DLD1 (cell line): ENCODE data around the gene KIF4B.

Experiments used
- in situ Hi-C: cut with HindIII; loops from 2 replicates; pipeline ENCODE4 v1.10.0; 2017; ENCODE audit warnings: low sequenced_read_pairs

The KIF4B gene

GRCh38 chr5:155050384-155051019, 36.9 kb downstream of the KIF4B start:
- in situ Hi-C loops, result no loop called here

DNA sequence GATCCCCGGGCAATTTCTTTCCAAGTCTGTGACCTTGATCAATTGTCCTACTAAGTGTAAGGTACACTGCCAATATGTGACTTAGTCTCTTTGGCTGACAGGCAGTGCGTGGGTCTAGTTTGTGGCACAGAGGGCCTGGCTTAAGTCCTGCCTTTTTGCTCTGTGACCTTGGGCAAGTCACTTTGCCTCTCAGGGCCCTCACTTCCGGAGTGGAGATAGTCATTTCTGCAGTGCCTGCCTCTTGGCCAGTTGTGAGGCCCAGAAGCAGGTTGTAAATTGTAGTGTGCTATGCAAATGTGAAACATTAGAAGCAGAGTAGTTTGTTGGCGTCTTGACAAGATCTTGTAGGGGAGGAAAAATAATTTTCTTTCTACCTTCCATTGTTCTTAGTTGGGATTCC, 39.0 kb downstream of the KIF4B start:
- in situ Hi-C loops, result no loop called here

DNA sequence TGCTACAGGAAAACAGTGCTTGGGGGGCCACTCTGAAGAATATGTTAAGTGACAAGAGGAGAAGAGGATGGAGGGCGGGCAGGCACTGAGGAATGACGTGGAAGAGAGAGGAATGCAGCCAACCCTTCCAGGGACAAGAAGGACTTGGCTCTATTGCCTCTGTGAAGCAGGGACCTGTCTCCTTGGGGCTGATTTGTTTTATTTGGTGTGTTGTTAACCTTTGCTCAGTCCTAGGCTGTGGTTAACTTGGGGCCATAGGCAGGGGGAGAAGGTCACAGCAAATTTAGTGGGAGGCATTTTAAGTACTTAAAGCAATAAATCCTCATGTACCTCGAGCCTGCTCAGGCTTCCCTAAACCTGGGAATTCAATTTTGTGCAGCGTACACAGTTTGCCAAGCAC, 39.9 kb downstream of the KIF4B start:
- in situ Hi-C loops, result no loop called here

GRCh38 chr5:155056644-155057269, 43.2 kb downstream of the KIF4B start:
- in situ Hi-C loops, result no loop called here

- in situ Hi-C loops, result no loop called here
Measured at GRCh38 chr5:155057626-155058025, 44.1 kb downstream of the KIF4B start.

DNA sequence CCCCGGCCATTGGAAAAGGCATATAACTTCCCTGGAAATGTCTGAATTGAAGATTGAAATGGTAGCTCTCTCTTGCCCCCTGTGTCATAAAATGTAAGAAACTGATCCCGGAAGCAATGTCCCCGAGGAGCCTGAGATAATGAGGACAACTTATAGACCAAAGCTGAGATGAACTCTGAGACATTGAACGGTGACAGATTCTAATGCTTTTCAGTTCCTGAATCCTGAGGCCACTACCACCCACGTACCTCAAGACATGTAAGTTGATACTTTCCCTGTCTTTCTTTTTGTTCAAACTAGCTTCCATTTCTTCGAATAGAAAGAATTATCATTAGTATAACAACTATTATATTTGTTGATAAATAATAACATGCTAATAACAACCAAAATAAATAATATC, 51.0 kb downstream of the KIF4B start:
- in situ Hi-C loops, result no loop called here

DNA sequence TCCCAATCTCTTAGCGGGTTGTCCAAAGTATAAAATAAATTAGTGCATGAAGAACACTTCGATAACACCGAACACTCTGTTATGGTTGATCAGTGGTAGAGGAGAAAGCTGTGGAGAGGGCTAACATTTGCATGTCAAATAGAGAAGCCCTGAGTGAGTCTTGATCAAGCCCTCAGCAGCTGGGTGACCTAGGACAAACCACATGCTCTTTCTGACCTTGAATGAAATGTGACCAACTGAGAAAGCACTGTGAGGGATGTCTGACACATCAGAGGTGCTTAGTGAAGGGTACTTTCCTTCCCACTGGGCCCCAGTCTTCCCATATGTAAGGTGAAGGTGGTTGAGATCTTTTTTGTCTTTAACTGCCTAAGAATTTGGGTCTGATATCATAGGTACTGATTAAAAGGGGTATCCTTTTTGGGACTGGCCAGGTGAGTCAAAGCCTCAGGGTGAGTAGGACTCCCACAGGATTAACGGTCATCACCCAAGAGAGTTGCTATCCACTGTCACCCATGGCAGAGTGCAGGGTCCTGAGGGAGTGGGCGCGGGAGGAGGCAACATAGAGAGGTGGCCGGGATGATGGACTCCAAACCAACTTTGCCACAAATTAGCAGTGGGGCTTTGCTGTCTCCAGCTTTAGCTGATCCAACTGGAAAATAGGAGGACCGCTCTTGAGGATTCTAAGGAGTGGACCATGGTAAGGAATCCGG, 53.5 kb downstream of the KIF4B start:
- in situ Hi-C loops, result no loop called here
